ENCODE results near the gene ZNF526. TPM values are rescaled to one million over a fixed set of nuclear protein-coding genes. Genes with fewer than 3 reads are reported as not detected.

Gene ZNF526
- total RNA-seq, 2 donors from 2014 or later, result 15.7 to 16.0 TPM

DNA sequence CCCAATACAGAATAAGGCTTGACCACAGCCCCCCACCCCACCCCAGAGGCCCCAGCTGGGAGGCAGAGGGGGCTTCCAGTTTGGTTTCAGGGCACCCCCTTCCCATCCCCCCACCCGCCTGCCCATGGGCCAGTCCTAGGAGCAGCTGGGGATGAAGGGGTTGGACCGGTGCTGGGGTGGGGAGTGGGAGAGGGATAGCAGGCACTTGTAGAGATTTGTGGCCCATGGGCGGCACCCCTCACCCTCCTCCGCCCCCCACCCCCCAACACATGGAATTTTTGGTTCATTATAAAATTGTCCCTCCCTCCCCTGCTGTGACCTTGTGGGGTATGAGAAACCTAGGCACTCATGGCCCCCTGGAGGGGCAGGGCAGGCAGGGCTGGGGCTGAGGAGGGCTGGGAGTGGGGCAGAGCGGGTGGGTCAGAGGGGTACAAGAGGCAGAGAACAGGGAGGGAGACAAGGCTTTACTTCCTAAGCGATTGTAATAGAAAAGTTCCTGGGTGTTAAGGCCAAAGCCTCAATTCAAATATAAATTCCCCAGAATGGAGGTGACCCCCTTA, 27.6 kb downstream of the ZNF526 start:
- Histone ChIP-seq H3K27ac (ENCODE audit: low read depth, low read length) (no peak overlapping the region), H3K4me3 (ENCODE audit: low read length) (no peak overlapping the region), H3K9me3 (ENCODE audit: control insufficient read depth, low read length) (no peaks in the 10 kb centered on the region), H3K36me3 (ENCODE audit: control insufficient read depth, insufficient read depth, low read length) (peaks cover 15% of the 10 kb centered on the region), H3K4me1 (ENCODE audit: control insufficient read depth, insufficient read depth, low read length) (no peaks in the 10 kb centered on the region), H3K27me3 (ENCODE audit: control insufficient read depth, insufficient read depth, low read length, poor library complexity, severe bottlenecking) (no peaks in the 10 kb centered on the region), H3K9ac (ENCODE audit: extremely low read depth, low read length, poor library complexity, severe bottlenecking) (no peak overlapping the region)
- no peak for DNase-seq
- Mint-ChIP-seq H3K27ac (no peak overlapping the region), H3K4me3 (no peak overlapping the region), H3K27me3 (ENCODE audit: insufficient read depth) (no peaks in the 10 kb centered on the region), H3K9me3 (no peaks in the 10 kb centered on the region), H3K36me3 (ENCODE audit: low read depth) (peaks cover 15% of the 10 kb centered on the region), H3K4me1 (peaks cover 17% of the 10 kb centered on the region)
- WGBS, 2 experiments (ENCODE audit: insufficient coverage in 1 of 2, insufficient read length in 1 of 2), result 100% methylated on average over 2 to 3 of the region's 6 CpGs
- TF ChIP-seq CTCF (conservative IDR thresholded peaks at IDR 0.05), result no peak

GRCh38 chr19:42248270-42249148, 28.4 kb downstream of the ZNF526 start:
- Histone ChIP-seq H3K9ac (ENCODE audit: extremely low read depth, low read length, poor library complexity, severe bottlenecking) (no peak overlapping the region), H3K27ac (ENCODE audit: low read depth, low read length) (no peak overlapping the region), H3K27me3 (ENCODE audit: control insufficient read depth, insufficient read depth, low read length, poor library complexity, severe bottlenecking) (no peaks in the 10 kb centered on the region), H3K4me1 (ENCODE audit: control insufficient read depth, insufficient read depth, low read length) (no peaks in the 10 kb centered on the region), H3K9me3 (ENCODE audit: control insufficient read depth, low read length) (no peaks in the 10 kb centered on the region), H3K4me3 (ENCODE audit: low read length) (no peak overlapping the region), H3K36me3 (ENCODE audit: control insufficient read depth, insufficient read depth, low read length) (peaks cover 15% of the 10 kb centered on the region)
- 96 to 97% methylated on average over 28 to 41 of the region's 41 CpGs for WGBS, 2 experiments (ENCODE audit: insufficient coverage in 1 of 2, insufficient read length in 1 of 2)
- Mint-ChIP-seq H3K27ac (no peak overlapping the region), H3K9me3 (no peaks in the 10 kb centered on the region), H3K4me3 (no peak overlapping the region), H3K27me3 (ENCODE audit: insufficient read depth) (no peaks in the 10 kb centered on the region), H3K4me1 (peaks cover 20% of the 10 kb centered on the region), H3K36me3 (ENCODE audit: low read depth) (peaks cover 15% of the 10 kb centered on the region)
- TF ChIP-seq CTCF (conservative IDR thresholded peaks at IDR 0.05), result no peak
- no peak for DNase-seq

DNA sequence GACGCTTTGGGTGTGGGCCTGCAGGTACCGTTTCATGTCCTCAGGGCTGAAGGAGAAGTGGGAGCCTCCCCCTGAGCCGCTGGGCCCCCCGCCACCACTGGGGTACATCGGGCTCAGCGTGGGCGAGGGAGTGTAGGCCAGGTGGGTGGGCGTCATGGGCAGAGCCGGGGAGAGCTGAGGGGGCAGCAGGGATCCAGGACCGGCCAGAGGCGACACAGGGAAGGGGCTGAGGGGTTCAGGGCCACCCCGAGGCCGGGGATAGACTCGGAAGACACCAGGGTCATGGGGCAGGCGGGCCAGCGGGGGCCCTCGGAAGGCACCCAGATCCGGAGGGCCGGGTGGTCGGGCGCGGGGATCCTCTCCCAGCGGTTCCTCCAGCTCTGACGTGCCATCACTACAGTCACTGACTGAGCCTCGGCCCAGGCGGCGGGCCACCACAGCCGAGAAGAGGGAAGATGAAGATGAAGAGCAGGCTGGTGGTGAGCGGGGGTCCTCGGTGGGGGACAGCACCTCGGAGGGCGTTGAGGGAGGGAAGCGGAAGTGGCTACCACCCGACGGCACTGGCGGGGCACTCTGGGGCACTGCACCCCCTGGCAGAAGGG, 29.1 kb downstream of the ZNF526 start:
- H3K4me1 Mint-ChIP-seq, result peaks cover 20% of the 10 kb centered on the region
- Histone ChIP-seq H3K4me1 (ENCODE audit: control insufficient read depth, insufficient read depth, low read length) (no peaks in the 10 kb centered on the region), H3K27ac (ENCODE audit: low read depth, low read length) (no peak overlapping the region), H3K9me3 (ENCODE audit: control insufficient read depth, low read length) (no peaks in the 10 kb centered on the region), H3K27me3 (ENCODE audit: control insufficient read depth, insufficient read depth, low read length, poor library complexity, severe bottlenecking) (no peaks in the 10 kb centered on the region), H3K36me3 (ENCODE audit: control insufficient read depth, insufficient read depth, low read length) (peaks cover 15% of the 10 kb centered on the region), H3K9ac (ENCODE audit: extremely low read depth, low read length, poor library complexity, severe bottlenecking) (no peak overlapping the region), H3K4me3 (ENCODE audit: low read length) (no peak overlapping the region)
- H3K27me3 Mint-ChIP-seq (ENCODE audit: insufficient read depth), result no peaks in the 10 kb centered on the region
- H3K27ac Mint-ChIP-seq, result no peak overlapping the region
- H3K4me3 Mint-ChIP-seq, result no peak overlapping the region
- H3K36me3 Mint-ChIP-seq (ENCODE audit: low read depth), result peaks cover 15% of the 10 kb centered on the region
- no peak for DNase-seq
- 95 to 100% methylated on average over 8 to 36 of the region's 36 CpGs for WGBS, 2 experiments (ENCODE audit: insufficient coverage in 1 of 2, insufficient read length in 1 of 2)
- H3K9me3 Mint-ChIP-seq, result no peaks in the 10 kb centered on the region
- TF ChIP-seq CTCF (conservative IDR thresholded peaks at IDR 0.05), result no peak
